NCI-H524 (cell line): ENCODE measurements around the gene NPM1.
"Not testable (repeated sequence)": the region's sequence is repeated elsewhere in the genome, so short reads cannot be mapped to it uniquely, and the experiment has no call there.

ENCODE experiments used
- DNase-seq, 2 experiments: peaks; one replicate each; lab custom pipeline; 2025; lab: John Stamatoyannopoulos, UW

The NPM1 gene

DNA sequence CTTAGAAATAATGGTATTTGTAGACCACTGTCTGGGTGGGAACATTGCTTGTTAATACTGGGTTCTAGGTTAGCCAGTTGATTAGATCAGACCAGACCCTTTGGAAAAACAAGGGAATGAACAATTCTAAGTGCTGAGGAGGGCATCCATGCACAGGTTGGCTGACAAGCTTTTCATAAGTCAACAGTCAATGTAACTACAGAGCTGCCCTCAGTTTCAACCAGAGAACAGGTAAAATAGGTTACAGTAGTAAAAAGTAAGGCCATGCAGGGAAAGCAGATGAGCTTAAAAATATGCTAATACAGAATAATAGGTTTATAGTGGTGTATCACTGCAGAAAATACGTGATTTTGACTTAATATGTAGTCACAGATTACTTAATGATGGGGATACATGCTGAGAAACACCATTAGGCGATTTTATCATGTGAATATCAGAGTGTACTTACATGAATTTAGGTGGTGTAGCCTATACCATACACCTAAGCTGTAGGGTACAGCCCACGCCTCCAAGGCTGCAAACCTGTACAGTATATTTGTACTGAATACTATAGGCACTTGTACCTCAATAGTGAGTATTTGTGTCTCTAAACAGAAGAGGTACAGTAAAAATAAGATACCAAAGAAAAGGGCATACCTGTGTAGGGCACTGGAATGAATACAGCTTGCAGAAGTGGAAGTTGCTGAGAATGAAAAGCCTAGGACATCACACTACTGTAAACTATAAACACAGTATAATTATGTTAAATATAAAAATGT lies 25.7 kb downstream of the NPM1 start:
- no peak for DNase-seq

DNA sequence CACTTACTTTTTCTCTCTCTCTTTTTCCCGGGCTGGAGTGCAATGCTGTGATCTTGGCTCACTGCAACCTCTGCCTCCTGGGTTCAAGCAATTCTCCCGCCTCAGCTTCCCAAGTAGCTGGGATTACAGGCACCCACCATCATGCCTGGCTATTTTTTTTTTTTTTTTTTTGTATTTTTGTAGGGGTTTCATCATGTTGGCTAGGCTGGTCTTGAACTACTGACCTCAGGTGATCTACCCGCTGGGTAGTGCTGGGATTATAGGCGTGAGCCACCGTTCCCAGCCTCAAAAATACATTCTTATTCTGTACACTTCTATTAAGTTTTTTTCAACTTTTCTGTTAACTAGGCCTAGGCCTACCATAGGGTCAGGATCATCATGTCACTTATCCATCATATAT lies 26.3 kb downstream of the NPM1 start:
- not testable (repeated sequence) for DNase-seq

DNA sequence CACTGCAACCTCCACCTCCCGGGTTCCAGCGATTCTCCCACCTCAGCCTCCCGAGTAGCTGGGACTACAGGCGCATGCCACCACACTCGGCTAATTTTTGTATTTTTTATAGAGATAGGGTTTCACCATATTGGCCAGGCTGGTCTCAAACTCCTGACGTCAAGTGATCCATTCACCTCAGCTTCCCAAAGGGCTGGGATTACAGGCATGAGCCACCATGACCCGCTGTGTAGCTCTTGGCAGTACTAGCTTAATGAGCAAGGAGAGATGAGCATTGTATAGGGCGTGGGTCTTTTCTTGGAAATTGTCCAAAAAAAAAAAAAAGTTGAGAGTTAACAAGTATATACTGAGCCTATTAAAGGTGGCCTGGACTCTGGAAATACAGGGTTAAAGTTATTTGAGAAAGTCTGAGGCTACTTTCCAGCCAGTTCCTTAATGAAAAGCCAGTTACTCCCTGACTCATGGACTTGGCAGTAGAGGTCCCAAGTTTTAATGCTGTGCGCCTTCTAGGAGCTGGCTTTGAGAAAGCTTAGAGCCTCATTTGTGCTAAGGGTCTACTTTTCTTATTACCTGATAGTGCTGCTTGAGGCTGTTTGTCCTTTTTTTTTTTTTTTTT lies 27.6 kb downstream of the NPM1 start:
- DNase-seq, result peak in 1 of 2 experiments; percentile 14

DNA sequence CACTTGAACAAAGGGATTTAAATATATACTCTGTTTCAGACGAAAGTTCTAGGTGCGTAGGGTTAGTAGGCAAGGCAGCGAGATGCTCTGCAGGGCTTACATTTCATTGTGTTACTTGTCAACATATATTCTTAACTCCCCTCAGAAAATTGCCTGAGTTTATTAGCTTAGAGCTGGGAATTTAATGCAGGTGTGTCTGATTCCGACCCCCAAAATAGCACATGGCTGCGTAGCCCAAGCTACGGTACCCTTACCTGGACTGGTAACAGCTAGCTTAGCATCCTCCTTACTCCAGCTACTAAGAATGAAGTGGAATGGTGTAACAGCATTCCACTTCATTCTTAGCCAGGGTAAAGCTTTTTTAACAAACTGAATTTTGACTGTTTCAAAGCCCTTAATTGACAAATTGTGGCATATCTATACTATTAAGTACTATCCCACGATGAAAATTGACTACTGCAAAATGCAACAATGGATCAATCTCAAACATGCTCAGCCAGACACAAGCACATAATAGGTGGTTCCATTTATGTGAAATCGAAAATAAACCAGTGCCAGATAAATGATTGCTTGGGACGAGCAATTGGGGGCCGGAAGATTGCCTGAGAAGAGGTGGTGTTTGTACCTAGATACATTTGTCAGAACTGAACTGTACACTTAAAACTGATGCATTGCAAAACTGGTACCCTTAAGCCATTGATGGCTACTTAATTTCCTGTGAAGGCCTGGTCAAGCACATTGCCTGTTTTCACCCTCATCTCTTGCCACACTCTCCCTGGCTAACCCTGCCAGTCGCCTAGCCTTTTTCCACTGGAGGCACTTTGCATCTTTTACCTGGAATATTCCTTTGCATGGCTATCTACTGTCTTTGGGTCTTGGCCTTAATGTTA lies 28.8 kb downstream of the NPM1 start:
- no peak for DNase-seq

DNA sequence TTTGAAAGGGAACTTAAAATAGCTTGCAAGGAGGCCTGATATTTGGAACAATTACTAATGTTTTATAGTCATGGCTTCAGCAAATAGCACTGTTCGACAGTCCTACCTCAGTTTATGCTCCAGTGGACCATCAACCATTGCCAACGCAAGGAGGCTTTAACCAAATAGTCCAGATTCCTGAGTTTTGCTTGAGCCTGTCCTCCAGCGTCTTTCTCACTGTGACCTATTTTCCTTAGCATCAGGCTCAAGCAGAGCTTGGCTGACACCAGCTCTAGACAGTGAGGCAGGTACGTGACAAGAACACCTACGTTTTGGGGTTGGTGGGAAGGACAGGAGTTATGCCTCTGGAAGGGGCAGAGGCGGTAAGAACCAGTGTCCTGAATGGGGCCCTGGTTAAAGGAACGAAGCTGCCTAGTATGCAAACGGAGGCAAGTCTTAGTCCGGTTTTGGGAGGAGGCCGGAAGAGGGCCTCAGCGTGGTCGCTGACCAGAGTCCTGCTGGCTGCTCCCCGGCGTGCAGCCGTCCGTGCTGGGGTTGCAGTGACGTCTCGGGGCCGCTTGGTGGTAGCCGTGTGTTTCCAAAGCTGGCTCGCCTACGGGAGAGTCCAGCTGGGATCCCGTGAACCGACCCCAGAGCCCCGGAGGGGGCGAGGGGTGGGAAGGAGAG lies 30.8 kb downstream of the NPM1 start:
- peak; percentile 44 to 70 for DNase-seq

DNA sequence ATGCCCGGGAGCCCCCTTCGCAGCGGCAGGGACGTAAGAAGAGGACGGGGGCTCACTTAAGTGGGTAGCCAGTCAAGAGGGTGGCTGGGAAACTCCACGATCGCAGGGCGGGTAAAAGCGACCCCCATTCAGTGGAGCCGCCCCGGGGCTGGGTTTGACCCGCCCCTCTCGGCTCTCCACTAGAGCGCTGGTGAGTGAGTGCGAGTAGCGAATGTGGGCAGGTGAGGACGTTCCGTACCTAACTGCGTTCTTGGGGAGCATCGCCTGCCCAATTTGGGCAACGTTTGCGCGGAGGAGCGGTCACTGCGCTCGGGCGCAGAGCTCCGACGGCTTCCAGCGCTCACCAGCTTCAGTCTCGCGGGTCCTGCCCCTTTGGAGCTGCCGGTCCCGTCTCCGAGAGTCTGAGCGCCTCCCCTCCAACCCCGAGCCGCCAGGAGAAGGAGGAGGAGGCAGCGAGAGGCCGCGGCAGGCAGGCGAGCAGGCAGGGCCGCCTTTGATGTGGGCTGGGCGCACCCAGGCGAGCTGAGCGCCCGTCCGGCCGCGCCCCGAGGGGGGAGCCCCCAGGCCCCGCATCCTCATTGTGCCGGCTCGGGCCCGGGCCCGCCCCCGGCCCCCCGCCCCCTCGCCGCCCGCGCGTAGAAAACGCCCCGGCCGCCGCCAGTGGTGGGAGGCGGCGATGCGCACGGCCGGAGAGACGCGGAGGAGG lies 31.5 kb downstream of the NPM1 start, which contains the start of gene FGF18:
Gene FGF18, plus strand, starts transcription at position 666 of the 706 bp plus-strand sequence. CDS start 553 bp downstream, outside the sequence.
- DNase-seq, result peak; percentile 24 to 60

DNA sequence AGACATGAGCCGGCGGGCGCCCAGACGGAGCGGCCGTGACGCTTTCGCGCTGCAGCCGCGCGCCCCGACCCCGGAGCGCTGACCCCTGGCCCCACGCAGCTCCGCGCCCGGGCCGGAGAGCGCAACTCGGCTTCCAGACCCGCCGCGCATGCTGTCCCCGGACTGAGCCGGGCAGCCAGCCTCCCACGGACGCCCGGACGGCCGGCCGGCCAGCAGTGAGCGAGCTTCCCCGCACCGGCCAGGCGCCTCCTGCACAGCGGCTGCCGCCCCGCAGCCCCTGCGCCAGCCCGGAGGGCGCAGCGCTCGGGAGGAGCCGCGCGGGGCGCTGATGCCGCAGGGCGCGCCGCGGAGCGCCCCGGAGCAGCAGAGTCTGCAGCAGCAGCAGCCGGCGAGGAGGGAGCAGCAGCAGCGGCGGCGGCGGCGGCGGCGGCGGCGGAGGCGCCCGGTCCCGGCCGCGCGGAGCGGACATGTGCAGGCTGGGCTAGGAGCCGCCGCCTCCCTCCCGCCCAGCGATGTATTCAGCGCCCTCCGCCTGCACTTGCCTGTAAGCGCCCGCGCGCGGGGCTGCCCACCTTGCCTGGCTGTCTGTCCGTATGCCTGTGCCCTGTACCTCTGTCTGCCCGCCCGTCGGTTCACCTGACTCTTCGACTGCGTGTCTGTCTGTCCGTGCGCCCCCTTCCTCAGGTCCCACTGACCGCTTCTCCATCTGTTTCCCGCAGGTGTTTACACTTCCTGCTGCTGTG lies 32.2 kb downstream of the NPM1 start:
- peak in 1 of 2 experiments; percentile 50 for DNase-seq

DNA sequence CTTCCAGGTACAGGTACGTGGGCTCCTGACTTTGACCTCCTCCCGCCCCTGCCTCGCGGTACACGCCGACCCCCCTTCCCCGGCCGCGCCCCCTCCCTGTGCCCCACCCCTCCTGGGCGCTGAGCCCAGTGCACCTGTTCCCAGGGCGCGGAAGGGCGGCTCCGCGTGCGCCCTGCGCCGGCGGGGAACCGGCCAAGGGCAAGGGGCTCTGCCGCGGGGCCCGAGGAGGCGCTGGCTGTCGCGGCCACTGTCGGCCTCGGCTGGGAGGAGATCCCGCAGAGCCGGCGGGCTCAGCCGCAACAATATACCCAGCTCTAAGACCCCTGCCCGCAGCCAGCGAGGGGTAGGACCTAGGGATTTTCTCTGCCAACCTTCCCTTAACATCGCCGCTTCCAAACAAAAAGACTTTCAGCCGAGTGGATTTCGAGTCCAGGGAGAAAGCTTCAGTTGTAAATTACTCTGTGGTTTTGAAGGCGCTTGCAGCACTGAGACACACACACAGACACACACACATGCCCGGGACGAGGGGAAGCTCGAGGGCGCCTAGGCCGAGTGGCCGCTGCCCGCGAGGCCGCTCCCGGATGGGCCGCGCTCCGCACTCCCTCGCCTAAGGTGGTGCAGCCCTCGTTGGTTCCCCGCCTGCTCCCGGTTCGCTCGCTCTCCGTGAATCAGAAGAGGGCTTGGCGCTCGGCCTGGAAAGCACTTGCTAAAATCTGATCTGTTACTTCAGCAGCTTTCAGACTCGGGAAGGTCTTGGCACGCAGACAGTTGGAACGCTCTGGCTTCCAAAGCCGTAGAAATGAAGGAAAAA lies 33.0 kb downstream of the NPM1 start:
- DNase-seq, result peak in 1 of 2 experiments; percentile 30

DNA sequence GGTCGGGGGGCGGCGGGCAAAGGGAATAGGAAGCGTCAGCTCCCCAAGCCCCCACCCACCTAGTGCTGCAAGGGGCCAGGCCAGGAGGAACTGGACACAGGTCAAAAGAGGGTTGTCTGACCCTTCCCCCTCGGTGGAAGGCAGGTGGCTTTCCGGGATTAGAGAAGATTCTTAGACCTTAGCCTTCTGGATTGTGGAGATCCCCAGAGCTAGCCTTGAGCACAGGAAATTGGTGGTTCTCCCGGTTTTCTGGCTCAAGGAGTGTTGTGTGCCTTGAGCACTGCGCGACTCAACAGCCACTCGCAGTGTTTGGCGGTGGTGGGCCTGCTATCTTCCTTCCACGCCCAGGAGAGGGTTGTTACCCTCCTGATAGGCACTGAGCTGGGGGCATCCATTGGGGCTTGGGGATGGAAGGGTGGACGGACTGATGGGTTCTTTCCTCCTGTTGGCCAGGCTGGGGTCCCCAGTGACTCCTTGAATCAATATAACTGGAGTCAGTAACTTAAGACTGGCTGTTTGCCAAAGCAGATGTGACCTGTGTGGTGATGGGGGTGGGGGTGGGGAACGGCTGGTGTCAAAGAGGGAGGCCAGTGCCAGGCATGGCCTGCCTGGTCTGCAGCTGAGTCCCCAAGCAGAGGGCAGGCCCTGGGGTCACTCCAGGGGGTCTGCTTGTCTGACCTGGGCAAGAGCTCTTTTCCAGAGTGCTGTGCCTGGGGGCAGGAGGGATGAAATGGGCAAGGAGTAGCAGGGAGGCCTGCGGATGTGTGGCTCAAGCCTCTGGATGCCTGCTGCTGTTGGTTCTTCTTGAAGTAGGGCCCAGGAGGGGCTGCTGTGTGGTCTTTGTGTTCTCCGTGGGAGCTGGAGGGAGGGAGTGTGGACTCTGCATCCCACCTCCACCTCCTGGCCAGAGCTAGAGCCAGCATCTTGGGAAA lies 33.9 kb downstream of the NPM1 start:
- peak in 1 of 2 experiments; percentile 35 for DNase-seq

DNA sequence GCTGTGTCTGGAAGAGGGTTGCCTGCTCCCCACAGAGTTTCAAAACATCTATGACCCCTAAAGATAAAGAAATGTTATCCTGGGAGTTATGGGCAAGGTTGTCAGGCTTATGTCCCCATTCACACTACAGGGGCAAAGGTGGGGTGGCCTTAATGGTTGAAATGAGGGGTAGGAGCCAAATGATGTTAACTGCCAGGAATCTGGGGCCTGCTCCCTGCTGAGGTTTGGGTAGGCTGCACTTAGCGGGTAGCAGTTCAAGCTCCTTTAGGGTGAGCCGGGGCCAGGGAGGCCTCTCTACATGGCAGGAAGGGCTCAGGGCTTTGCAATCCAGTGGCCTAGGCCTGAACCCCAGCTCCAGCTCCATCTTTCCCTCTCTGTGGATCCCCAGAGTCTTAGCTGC lies 34.8 kb downstream of the NPM1 start:
- no peak for DNase-seq

DNA sequence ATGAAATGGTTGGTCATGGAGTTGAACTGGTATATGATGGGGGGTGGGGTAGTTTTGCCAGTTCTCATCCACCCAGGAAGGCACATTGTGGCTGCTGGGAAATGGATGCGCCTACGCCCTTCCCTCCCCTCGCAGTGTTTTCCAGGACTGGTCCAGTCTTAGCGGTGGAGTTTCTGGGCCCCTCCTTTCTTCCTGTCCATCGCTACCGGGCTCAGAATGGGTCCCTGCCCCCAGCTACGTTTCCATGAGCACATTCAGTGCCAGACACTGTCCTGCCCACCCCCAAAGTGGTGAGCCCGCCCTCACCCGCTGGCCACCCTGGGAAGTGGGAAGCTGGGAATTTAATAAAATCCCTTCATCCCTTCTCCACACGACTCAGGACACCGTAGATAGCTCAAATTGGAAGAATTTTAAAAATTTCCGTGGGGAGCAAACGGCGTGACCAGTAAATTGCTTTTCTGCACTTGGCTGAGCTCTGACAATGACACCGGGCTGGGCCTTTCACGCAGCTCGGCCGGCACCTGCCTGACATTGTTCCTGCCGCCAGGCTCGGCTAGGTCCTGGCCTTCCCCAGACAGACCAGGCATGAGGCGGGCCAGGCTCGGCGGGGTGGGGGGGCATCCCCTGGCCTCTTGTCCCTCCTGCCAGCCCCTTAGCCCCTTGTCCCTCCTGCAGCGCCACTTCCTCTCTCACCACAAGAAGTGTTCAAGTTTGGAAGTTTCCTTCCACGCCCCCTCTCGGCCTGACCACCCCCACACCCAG lies 35.4 kb downstream of the NPM1 start:
- no peak for DNase-seq

DNA sequence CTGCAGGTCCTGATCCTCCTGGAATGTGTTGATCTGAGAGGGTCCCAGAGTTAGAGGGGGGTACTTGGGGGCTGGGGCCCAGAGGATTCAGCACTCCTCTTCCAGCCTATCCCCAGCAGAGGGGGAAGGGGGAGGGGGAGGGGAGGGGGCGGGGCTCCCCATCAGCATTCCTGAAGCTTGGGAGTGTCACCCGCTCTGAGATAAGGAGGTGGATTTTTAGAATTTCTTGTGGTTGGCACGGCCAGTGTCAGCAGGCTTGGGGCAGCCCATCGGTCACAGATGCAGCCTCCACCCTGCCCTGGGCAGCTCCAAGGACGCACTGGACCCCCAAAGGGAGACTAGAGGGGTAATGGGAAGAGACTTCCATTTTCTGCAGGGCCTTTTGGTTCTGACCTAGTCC lies 37.1 kb downstream of the NPM1 start:
- no peak for DNase-seq

DNA sequence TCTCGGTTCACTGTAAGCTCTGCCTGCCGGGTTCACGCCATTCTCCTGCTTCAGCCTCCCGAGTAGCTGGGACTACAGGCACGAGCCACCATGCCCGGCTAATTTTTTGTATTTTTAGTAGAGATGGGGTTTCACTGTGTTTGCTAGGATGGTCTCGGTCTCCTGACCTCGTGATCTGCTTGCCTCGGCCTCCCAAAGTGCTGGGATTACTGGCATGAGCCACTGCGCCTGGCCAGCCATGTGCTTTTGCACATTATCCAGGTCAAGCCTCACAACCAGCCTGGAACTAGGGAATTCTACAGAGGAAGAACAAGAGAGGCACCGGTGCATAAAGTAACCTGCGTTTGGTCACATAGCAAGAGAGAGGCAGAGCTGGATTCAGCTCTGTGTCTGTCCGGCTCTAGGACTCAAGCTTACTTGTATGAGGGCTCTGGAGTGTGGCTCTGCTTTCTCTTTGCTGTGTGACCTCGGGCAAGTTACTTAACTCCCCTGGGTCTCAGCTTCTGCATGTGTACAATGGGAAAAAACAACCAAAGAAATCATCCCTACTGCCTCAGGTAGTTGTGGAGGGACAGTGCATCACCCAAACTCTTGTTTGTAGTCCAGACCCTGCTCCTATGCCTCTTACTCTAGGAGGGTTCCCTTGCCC lies 38.1 kb downstream of the NPM1 start:
- no peak for DNase-seq

DNA sequence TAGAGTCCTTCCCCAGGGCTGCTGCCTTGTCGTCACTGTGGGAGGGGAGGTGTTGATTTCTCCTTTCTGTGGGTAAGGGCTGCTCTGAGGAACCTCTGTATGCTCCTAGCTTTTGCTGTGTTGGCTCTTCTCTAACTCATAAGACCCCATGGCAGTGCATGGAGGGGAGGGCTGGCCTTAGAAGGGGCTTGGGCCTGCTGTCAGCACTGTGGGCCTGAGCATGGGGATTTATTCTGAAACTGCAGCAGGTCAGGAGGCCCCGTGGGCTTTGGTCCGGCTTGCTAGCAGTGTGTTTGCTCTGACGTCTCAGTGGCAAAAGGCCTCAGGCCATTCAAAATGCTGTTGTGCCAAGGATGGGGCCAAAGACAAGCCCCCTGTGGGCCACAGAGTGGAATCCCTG lies 38.6 kb downstream of the NPM1 start:
- DNase-seq, result no peak

DNA sequence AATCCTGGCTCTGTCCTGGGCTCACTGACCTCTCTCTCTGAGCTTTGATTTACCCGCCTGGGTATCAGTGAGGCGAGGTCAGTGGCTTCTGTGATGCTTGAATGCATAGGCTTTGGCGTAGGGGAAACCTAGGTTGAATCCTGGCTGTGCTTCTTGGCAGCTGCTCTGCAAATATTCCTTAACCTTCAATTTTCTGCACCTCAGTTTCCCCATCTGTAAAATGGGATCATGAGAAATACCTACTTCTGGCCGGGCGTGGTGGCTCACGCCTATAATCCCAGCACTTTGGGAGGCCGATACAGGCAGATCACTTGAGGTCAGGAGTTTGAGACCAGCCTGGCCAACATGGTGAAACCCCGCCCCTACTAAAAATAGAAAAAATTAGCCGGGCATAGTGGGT lies 39.0 kb downstream of the NPM1 start:
- no peak for DNase-seq

DNA sequence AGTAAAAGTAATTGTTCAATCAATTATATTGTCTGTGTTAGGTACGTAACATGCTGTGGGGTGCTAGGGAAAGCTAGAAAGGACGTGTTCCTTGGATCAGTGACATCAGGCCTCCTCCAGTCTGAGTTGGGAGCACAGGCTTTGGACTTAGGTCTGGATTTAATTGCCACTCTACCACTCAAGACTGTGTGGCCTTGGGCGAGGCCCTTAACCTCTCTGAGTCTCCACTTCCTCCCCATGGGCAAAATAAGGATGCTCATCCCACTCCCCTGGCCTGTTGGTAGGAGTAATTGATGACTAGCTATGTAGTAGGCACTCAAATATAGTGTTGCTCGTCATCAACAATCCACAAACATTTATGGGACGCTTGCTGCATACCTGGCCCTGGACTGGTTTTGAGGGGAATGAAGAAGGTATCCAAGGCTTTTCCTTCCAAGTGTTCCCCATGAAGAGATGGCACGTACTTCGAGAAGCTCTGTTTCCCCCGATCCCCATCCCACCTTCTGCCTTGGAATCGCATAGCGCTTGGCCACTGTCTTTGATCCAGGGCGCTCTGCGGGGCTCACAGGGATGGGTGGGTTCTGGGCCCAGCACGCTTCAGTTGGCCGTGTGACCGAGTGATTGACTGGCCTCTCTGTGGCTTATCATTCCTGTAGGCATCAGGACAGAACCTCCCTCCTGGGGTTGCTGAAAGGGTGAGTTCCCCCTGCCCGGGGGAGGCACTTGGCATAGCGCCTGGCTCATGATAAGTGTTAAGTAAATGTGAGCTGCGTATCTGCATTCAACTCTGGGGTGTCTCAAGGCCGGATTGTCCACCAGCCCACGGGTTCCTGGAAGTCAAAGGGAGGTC lies 39.9 kb downstream of the NPM1 start:
- DNase-seq, result no peak
